Glomerular endothelial cell (primary cell): ENCODE data around the gene RHOG. TPM values are rescaled to one million over a fixed set of nuclear protein-coding genes. Genes with fewer than 3 reads are reported as not detected.

Experiments used
- DNase-seq: peaks from one replicate; pipeline ENCODE4 v3.0.0-alpha.2; 2011; ENCODE audit warnings: low read depth, low spot score; ENCODE audit errors: extremely low read depth
- total RNA-seq: library from RNA; depleted of rRNA; stranded (reverse); fragments of >200 nt; gene quantifications from 2 replicates; pipeline ENCODE4 v1.2.3, GENCODE V29; 2015

Gene RHOG
- total RNA-seq, 1 donor from 2014 or later = 95.3 TPM

DNA sequence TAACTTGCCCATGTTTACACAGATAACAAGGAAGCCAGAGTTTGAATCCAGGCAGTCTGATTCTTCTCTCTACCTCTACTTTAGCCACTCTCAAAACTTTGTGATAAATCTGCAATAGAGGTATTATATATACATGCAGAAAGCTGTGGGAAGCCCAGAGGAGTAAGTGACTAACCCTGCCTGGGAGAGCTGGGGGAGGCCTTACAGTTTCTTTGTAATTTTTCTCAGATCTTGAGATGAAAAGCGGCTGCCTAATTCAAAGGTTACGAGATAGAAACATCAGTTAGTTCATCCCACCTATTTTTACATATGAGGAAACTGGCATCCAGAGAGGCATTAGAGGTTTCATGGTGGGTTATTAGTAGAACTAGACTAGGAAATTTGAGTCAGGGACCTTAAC lies 19.6 kb upstream of the RHOG start:
- no peak for DNase-seq

DNA sequence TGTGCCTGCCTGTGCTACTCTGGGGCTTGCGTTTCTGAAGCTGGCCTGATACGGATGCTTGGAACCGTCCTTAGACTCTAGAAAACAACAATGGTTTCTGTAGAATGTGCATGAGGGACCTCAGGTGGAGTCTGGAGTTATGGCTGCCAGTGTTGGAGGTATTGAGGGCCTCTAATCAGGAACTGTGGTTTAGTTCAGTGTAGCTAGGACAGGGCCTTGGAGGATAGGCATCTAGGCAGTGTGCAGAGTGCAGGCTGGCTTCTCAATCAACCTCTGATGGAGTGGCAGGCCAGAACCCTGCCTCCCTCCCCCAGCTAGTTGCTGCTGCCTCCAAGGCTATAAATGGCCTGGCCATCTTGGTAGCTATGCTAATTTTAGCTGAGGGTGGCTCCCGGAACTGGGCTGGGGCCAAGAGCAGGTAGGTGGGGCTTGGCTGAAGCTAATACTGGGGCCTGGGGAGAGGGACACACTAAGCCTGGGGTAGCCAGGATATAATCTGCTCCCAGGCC lies 18.7 kb upstream of the RHOG start:
- no peak for DNase-seq

- no peak for DNase-seq
Measured at GRCh38 chr11:3857628-3858027, 16.9 kb upstream of the RHOG start.

- DNase-seq = no peak
Measured at GRCh38 chr11:3856856-3857553, 16.2 kb upstream of the RHOG start.

DNA sequence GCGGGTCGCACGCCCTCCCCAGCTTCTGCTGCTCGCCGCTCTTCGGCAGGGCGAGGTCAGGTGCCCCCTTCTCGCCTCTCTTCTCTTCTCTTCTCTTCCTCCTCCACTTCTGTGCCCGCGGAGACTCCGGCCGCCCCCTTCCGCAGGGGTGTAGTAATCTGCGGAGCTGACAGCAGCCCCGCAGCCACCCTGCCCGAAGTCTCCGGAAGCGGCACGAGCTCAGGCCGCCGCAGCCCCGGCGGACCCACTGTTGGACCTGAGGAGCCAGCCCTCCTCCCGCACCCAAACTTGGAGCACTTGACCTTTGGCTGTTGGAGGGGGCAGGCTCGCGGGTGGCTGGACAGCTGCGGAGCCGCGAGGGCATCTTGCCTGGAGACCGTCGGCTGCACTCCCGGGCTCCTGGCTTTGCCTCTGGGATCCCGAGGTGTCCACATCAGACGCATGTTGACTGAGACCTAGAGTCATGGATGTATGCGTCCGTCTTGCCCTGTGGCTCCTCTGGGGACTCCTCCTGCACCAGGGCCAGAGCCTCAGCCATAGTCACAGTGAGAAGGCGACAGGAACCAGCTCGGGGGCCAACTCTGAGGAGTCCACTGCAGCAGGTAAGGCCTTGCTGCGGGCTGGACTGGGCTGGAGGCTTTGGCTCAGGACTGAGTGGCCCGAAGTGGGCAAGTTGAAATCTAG lies 15.2 kb upstream of the RHOG start:
- DNase-seq = no peak

DNA sequence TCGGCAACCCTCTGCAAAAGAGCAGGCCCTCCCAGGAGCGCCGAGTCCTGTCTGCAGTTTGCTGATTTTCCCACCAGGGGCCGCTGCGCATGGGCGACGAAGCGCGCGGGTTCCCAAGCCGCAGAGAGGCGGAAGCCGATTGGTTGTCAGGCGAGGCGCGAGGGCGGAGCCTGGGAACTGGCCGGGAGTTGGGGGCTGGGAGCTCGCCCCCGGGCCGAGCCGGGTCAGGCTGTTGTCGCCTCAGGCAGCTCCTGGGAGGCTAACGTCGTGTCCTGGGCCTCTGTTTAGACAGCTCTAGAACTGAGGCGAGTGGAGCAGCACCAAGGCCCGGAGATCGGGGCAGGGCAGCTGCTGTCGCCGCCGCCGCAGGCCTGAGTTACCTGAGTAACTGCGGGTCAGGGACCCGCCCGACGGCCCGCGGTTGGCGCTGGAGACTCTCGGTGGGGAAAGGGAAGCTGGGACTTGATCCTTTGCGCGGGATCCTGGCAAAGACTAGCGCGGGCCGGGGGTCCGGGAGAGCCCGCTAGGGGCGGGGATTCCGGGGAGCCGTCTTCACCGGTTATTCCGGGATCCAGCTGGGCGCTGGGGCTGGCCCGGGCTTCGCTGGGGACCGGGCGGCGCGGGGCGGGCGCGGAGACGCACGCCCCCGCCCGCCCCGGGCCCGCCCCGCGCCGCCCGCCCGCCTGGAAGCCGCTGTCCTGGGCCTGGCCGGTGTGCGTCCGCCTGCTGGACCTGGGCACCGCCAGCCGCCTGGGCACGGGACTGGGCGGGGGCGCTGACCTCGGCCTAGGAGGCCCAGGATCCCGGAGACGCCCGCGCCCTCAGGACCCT lies 14.4 kb upstream of the RHOG start, which contains the start of gene STIM1:
Gene STIM1 (plus strand): TSS at position 688 of the 831 bp plus-strand sequence. CDS start 607 bp downstream, outside the sequence.
- DNase-seq = no peak

DNA sequence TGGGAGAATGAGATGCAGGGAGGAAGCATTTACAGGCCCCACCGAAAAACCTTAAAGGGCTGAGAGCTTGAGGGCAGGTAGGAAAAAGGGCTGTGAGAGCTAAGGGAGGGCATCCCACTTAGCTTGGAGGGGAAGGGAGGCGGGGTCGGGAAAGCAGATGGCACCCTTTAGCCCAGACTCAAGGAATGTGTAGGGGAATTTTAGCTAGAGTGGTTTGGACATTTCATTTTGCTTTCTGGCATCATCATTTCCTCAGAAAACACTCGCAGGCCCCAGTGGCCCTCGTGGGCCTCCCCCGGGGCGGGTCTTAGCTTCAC lies 13.9 kb upstream of the RHOG start:
- no peak for DNase-seq

- no peak for DNase-seq
Measured at GRCh38 chr11:3853899-3854659, 13.3 kb upstream of the RHOG start.

- DNase-seq = no peak
Measured at GRCh38 chr11:3853545-3853842, 12.7 kb upstream of the RHOG start.

DNA sequence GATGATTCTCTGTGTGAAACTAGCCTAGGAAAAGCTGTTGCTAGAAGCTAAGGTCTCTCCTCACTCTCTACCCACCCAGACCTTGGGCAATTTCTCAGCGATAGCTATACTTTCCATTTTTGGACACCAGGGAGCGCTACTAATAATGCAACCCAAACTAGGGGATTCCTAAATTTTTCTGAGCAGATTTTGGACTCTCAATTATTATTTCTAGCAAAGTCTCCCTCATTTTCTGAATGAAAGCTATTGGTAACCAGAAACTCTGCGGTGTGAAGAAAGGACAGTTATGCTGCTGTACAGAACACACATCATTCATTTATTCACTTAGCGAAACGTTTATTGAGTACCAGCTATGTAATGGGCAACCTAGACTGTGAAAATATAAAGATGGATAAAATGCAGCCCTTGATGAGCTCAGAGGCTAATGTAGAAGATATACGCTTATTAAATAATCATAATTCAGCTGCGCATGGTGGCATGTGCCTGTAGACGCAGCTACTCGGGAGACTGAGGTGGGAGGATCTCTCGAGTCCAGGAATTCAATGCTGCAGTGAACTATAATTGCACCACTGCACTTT lies 8.6 kb upstream of the RHOG start:
- no peak for DNase-seq

GRCh38 chr11:3845670-3846069 lies 4.9 kb upstream of the RHOG start:
- DNase-seq = no peak

GRCh38 chr11:3845246-3845645 lies 4.5 kb upstream of the RHOG start:
- no peak for DNase-seq

DNA sequence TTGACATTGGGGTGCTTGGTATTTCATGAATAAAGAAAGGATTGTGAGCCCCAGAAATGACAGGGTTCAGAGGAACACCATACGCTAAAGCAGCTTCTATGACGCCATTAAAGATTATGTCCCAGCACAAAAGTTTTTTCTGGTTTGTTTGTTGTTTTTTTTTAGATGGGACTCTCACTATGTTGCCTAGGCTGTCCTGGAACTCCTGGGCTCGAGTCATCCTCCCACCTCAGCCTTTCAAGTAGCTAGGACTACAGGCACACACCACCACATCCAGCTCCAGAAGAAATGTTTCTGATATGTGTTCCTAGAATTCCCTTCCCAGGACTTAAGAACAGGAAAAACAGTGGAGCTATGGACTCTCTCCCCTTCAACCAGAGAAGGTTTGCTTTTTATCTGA lies 2.6 kb upstream of the RHOG start:
- no peak for DNase-seq

- DNase-seq = no peak
Measured at GRCh38 chr11:3841426-3842350, 929 bp upstream of the RHOG start.

- DNase-seq = no peak
Measured at GRCh38 chr11:3840004-3840869, 522 bp downstream of the RHOG start.

- DNase-seq = no peak
Measured at GRCh38 chr11:3838504-3838903, 2.3 kb downstream of the RHOG start.

DNA sequence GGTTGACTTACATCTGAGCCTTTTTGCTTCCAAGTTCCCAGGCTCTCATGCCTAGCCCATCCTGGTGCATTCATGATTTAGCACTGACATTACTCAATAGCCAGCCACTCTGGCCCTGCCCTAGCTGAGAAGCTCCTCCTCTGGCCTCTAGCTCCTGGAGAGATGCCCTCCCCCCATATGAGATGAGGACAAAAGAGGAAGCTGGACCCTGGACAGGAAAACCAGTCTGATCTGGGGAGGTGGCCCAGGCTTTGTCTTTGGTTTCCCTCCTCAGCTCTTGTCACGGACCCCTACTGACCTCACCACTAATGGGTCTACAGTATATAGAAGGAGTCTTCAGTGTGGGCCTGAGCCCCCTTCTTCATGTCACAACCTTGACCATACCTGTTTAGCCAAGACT lies 3.0 kb downstream of the RHOG start:
- no peak for DNase-seq

DNA sequence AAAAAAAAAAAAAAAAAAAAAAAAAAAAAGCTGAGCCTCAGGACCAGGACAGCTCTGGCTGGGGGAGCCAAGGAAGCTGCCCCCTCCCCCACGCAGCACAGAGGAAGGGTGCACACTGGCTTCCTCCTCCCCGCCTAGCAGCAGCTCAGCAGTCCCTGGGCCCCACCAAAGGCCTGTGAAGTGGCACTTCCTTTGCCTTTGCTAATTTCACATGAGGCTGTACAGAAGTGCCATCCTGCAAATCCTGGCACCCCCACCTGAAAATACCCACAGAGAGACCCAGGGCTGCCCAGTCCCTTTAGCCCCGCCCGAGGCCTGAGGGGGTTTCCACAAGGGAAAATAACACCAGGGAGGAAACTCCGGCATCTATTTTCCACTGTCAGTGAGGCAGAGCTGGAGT lies 3.9 kb downstream of the RHOG start:
- DNase-seq = no peak

- DNase-seq = no peak
Measured at GRCh38 chr11:3835751-3836150, 5.0 kb downstream of the RHOG start.
